Globus pallidus (tissue), 1 donor: ENCODE results near the gene SIK3.

Experiments used
- DNase-seq: peaks from one replicate; pipeline ENCODE4 v3.0.0-alpha.2; 2015; ENCODE audit warnings: low spot score

The SIK3 gene

GRCh38 chr11:116930586-116930985 lies 167.6 kb downstream of the SIK3 start:
- no peak for DNase-seq

GRCh38 chr11:116930177-116930576 lies 168.1 kb downstream of the SIK3 start:
- peak; percentile 50 for DNase-seq

- no peak for DNase-seq
These were observed 168.7 kb downstream of the SIK3 start for GRCh38 chr11:116929414-116930090.

- no peak for DNase-seq
These were observed 169.4 kb downstream of the SIK3 start for GRCh38 chr11:116928845-116929244.

- DNase-seq = no peak
These were observed 170.0 kb downstream of the SIK3 start for GRCh38 chr11:116928102-116928777.

- no peak for DNase-seq
These were observed 170.9 kb downstream of the SIK3 start for GRCh38 chr11:116927163-116927974.

GRCh38 chr11:116925050-116925449 lies 173.2 kb downstream of the SIK3 start:
- DNase-seq = no peak

GRCh38 chr11:116918925-116919655 lies 179.1 kb downstream of the SIK3 start:
- DNase-seq = no peak

- no peak for DNase-seq
These were observed 180.6 kb downstream of the SIK3 start for GRCh38 chr11:116917632-116918031.

GRCh38 chr11:116916886-116917285 lies 181.3 kb downstream of the SIK3 start:
- no peak for DNase-seq

- DNase-seq = no peak
These were observed 182.2 kb downstream of the SIK3 start for GRCh38 chr11:116916052-116916451.

GRCh38 chr11:116913000-116913399 lies 185.2 kb downstream of the SIK3 start:
- no peak for DNase-seq

- no peak for DNase-seq
These were observed 186.1 kb downstream of the SIK3 start for GRCh38 chr11:116911976-116912734.

- no peak for DNase-seq
These were observed 187.4 kb downstream of the SIK3 start for GRCh38 chr11:116910847-116911246.

- DNase-seq = no peak
These were observed 187.8 kb downstream of the SIK3 start for GRCh38 chr11:116910378-116910777.

GRCh38 chr11:116909245-116909644 lies 189.0 kb downstream of the SIK3 start:
- DNase-seq = no peak

- DNase-seq = no peak
These were observed 191.7 kb downstream of the SIK3 start for GRCh38 chr11:116906479-116906878.

GRCh38 chr11:116903090-116903489 lies 195.1 kb downstream of the SIK3 start:
- DNase-seq = no peak

GRCh38 chr11:116901964-116902688 lies 196.1 kb downstream of the SIK3 start:
- no peak for DNase-seq

GRCh38 chr11:116901211-116901610 lies 197.0 kb downstream of the SIK3 start:
- no peak for DNase-seq

GRCh38 chr11:116896211-116896610 lies 202.0 kb downstream of the SIK3 start:
- DNase-seq = no peak
